Lower lobe of right lung (tissue), 2 donors: ENCODE results near the gene PTPRD. TPM values are rescaled to one million over a fixed set of nuclear protein-coding genes. Genes with fewer than 3 reads are reported as not detected.

Experiments used
- ATAC-seq, 2 donors: fragments of 200-7000 bp; cut with Tn5 transposase; one replicate each; pipeline ENCODE4 v1.9.1; 2020 to 2022; ENCODE audit warnings: mild to moderate bottlenecking in 2 of 2, moderate library complexity in 2 of 2
- DNase-seq: peaks from one replicate; pipeline ENCODE4 v3.0.0-alpha.2; 2020
- H3K27ac ChIP-seq: fragments of 200-600 bp; one replicate; pipeline ENCODE4 v1.8.0; 2022
- H3K27me3 ChIP-seq: fragments of 200-600 bp; one replicate; pipeline ENCODE4 v1.8.0; 2022; ENCODE audit warnings: low read depth
- H3K36me3 ChIP-seq: fragments of 200-600 bp; one replicate; pipeline ENCODE4 v1.8.0; 2022; ENCODE audit warnings: mild to moderate bottlenecking
- H3K4me1 ChIP-seq: fragments of 200-600 bp; one replicate; pipeline ENCODE4 v1.8.0; 2022
- H3K4me3 ChIP-seq: fragments of 200-600 bp; one replicate; pipeline ENCODE4 v1.8.0; 2022; ENCODE audit warnings: mild to moderate bottlenecking
- H3K9me3 ChIP-seq: fragments of 200-600 bp; one replicate; pipeline ENCODE4 v1.8.0; 2022
- CTCF ChIP-seq: fragments of 200-600 bp; IDR thresholded peaks from one replicate; pipeline ENCODE4 v1.8.0; 2022; ENCODE audit warnings: antibody characterized with exemption, mild to moderate bottlenecking
- intact Hi-C: fragments of 100-400 bp; cut with DNase I; formaldehyde crosslinking; loops from one replicate; pipeline ENCODE4 v1.11.0; 2022
- total RNA-seq: library from RNA; stranded (reverse); fragmentation: NEBNext Ultra II Directional; extraction: Animal tissue kit (Norgen Biotek cat#: 25700); gene quantifications from one replicate; pipeline ENCODE4 v1.2.1, GENCODE V29; 2021
- donor health status: DM: no; HTN: yes; CAD: no; lungs with severe emphysema.

Gene PTPRD
- total RNA-seq, 1 donor from 2014 or later = 17.2 TPM

- Histone ChIP-seq H3K4me3 (no peak overlapping the region), H3K4me1 (no peaks in the 10 kb centered on the region), H3K27me3 (no peaks in the 10 kb centered on the region), H3K36me3 (no peaks in the 10 kb centered on the region), H3K9me3 (no peaks in the 10 kb centered on the region), H3K27ac (no peak overlapping the region)
- no peak for DNase-seq
- ATAC-seq = no peak
- no peak for TF ChIP-seq CTCF
- intact Hi-C loops = no loop called here
These were observed 2222.2 kb downstream of the PTPRD start for GRCh38 chr9:8390571-8390970.

- Histone ChIP-seq H3K27me3 (no peaks in the 10 kb centered on the region), H3K9me3 (no peaks in the 10 kb centered on the region), H3K27ac (no peak overlapping the region), H3K4me1 (no peaks in the 10 kb centered on the region), H3K36me3 (no peaks in the 10 kb centered on the region), H3K4me3 (no peak overlapping the region)
- DNase-seq = no peak
- no peak for ATAC-seq
- no peak for TF ChIP-seq CTCF
- intact Hi-C loops = no loop called here
These were observed 2223.3 kb downstream of the PTPRD start for GRCh38 chr9:8389531-8389930.

- intact Hi-C loops = no loop called here
- no peak for TF ChIP-seq CTCF
- Histone ChIP-seq H3K27me3 (no peaks in the 10 kb centered on the region), H3K27ac (no peak overlapping the region), H3K4me3 (no peak overlapping the region), H3K36me3 (no peaks in the 10 kb centered on the region), H3K9me3 (no peaks in the 10 kb centered on the region), H3K4me1 (no peaks in the 10 kb centered on the region)
- DNase-seq (no peak), ATAC-seq (no peak)
These were observed 2224.7 kb downstream of the PTPRD start for GRCh38 chr9:8388132-8388531.

GRCh38 chr9:8384091-8384490, 2228.7 kb downstream of the PTPRD start:
- no peak for DNase-seq
- H3K9me3 ChIP-seq = no peaks in the 10 kb centered on the region
- intact Hi-C loops = no loop called here
- no peak overlapping the region for H3K27ac ChIP-seq
- H3K4me3 ChIP-seq = no peak overlapping the region
- no peaks in the 10 kb centered on the region for H3K27me3 ChIP-seq
- no peak for ATAC-seq
- no peak for TF ChIP-seq CTCF
- H3K36me3 ChIP-seq = no peaks in the 10 kb centered on the region
- no peaks in the 10 kb centered on the region for H3K4me1 ChIP-seq

- DNase-seq (no peak), ATAC-seq (no peak)
- Histone ChIP-seq H3K27ac (no peak overlapping the region), H3K9me3 (no peaks in the 10 kb centered on the region), H3K4me1 (no peaks in the 10 kb centered on the region), H3K4me3 (no peak overlapping the region), H3K36me3 (no peaks in the 10 kb centered on the region), H3K27me3 (no peaks in the 10 kb centered on the region)
- TF ChIP-seq CTCF = no peak
- intact Hi-C loops = no loop called here
These were observed 2229.8 kb downstream of the PTPRD start for GRCh38 chr9:8382777-8383527.
